Liver (tissue), 9 donors: ENCODE data around the gene LAPTM4A. TPM values are rescaled to one million over a fixed set of nuclear protein-coding genes. Genes with fewer than 3 reads are reported as not detected.

Experiments used
- DNase-seq: peaks from one replicate; pipeline ENCODE4 v3.0.0-alpha.2; 2017; ENCODE audit warnings: low spot score
- H3K27ac ChIP-seq, 2 donors: one replicate each; pipeline ENCODE4 v1.7.0; 2013; ENCODE audit warnings: inconsistent platforms in 2 of 2, low read length in 2 of 2, control low read depth in 1 of 2, low read depth in 1 of 2, mild to moderate bottlenecking in 1 of 2
- H3K27me3 ChIP-seq, 4 donors: one replicate each; pipeline versions ENCODE4 v1.6.1 to v1.7.0; 2013; ENCODE audit warnings: low read length in 3 of 4, inconsistent platforms in 1 of 4, mild to moderate bottlenecking in 1 of 4, moderate library complexity in 1 of 4; ENCODE audit not compliant: control insufficient read depth in 4 of 4, insufficient read depth in 4 of 4
- H3K36me3 ChIP-seq, 4 donors: one replicate each; pipeline versions ENCODE4 v1.6.1 to v1.7.0; 2013; ENCODE audit warnings: low read length in 3 of 4, mild to moderate bottlenecking in 3 of 4, low read depth in 1 of 4, moderate library complexity in 1 of 4; ENCODE audit not compliant: control insufficient read depth in 4 of 4, insufficient read depth in 3 of 4
- H3K4me1 ChIP-seq, 4 donors: one replicate each; pipeline versions ENCODE4 v1.6.1 to v1.7.0; 2013; ENCODE audit warnings: low read length in 3 of 4, mild to moderate bottlenecking in 3 of 4, moderate library complexity in 1 of 4; ENCODE audit not compliant: control insufficient read depth in 4 of 4, insufficient read depth in 4 of 4
- H3K4me3 ChIP-seq, 3 donors: one replicate each; pipeline versions ENCODE4 v1.6.1 to v1.7.0; 2013; ENCODE audit warnings: low read length in 3 of 3, control low read depth in 1 of 3, low read depth in 1 of 3, mild to moderate bottlenecking in 1 of 3
- H3K9ac ChIP-seq, 2 donors: one replicate each; pipeline ENCODE4 v1.7.0; 2013; ENCODE audit warnings: low read length in 2 of 2, mild to moderate bottlenecking in 2 of 2, moderate library complexity in 2 of 2, control low read depth in 1 of 2, low read depth in 1 of 2
- H3K9me3 ChIP-seq, 4 donors: one replicate each; pipeline versions ENCODE4 v1.6.1 to v1.7.0; 2013; ENCODE audit warnings: low read length in 3 of 4; ENCODE audit not compliant: control insufficient read depth in 4 of 4
- ATF3 ChIP-seq: IDR thresholded peaks from 2 replicates; pipeline ENCODE4 v1.6.1; 2016; ENCODE audit warnings: antibody characterized with exemption
- CTCF ChIP-seq: fragments of 150-350 bp; IDR thresholded peaks from 2 replicates; pipeline ENCODE4 v1.5.1; 2017; ENCODE audit warnings: improper control_type of control experiment, low read depth, low read length; ENCODE audit not compliant: missing input control
- EGR1 ChIP-seq, 2 donors: IDR thresholded peaks; 2 replicates each; pipeline ENCODE4 v1.6.1; 2016 to 2018; ENCODE audit warnings: antibody characterized with exemption in 2 of 2, low read depth in 2 of 2
- FOXA1 ChIP-seq: IDR thresholded peaks from 2 replicates; pipeline ENCODE4 v1.6.1; 2016; ENCODE audit warnings: antibody characterized with exemption
- FOXA2 ChIP-seq: IDR thresholded peaks from 2 replicates; pipeline ENCODE4 v1.6.1; 2016; ENCODE audit warnings: antibody characterized with exemption
- GABPA ChIP-seq, 2 donors: IDR thresholded peaks in 1 of 2; conservative IDR thresholded peaks in 1 of 2; 2 replicates each; pipeline ENCODE4 v1.6.1; 2016; ENCODE audit warnings: antibody characterized with exemption in 2 of 2, mild to moderate bottlenecking in 1 of 2, moderate library complexity in 1 of 2
- HNF4A ChIP-seq, 2 donors: conservative IDR thresholded peaks; 2 replicates each; pipeline ENCODE4 v1.6.1; 2016; ENCODE audit warnings: antibody characterized with exemption in 2 of 2, mild to moderate bottlenecking in 2 of 2
- HNF4G ChIP-seq: IDR thresholded peaks from 2 replicates; pipeline ENCODE4 v1.6.1; 2016; ENCODE audit warnings: antibody characterized with exemption
- JUND ChIP-seq, 2 donors: IDR thresholded peaks; 2 replicates each; pipeline ENCODE4 v1.6.1; 2016; ENCODE audit warnings: antibody characterized with exemption in 2 of 2
- MAX ChIP-seq: IDR thresholded peaks from 2 replicates; pipeline ENCODE4 v1.6.1; 2016; ENCODE audit warnings: antibody characterized with exemption
- NR2F2 ChIP-seq: IDR thresholded peaks from 2 replicates; pipeline ENCODE4 v1.6.1; 2016; ENCODE audit warnings: antibody characterized with exemption
- RAD21 ChIP-seq, 2 donors: IDR thresholded peaks; 2 replicates each; pipeline ENCODE4 v1.6.1; 2016; ENCODE audit warnings: antibody characterized with exemption in 2 of 2, mild to moderate bottlenecking in 2 of 2
- REST ChIP-seq: IDR thresholded peaks from 2 replicates; pipeline ENCODE4 v1.6.1; 2016; ENCODE audit warnings: antibody characterized with exemption, mild to moderate bottlenecking
- RXRA ChIP-seq, 2 donors: IDR thresholded peaks; 2 replicates each; pipeline ENCODE4 v1.6.1; 2017 to 2018; ENCODE audit warnings: antibody characterized with exemption in 2 of 2, mild to moderate bottlenecking in 1 of 2
- SP1 ChIP-seq: IDR thresholded peaks from 2 replicates; pipeline ENCODE4 v1.6.1; 2018; ENCODE audit warnings: antibody characterized with exemption, mild to moderate bottlenecking
- TAF1 ChIP-seq: conservative IDR thresholded peaks from 2 replicates; pipeline ENCODE4 v1.6.1; 2016; ENCODE audit warnings: antibody characterized with exemption, mild to moderate bottlenecking
- YY1 ChIP-seq: IDR thresholded peaks from 2 replicates; pipeline ENCODE4 v1.6.1; 2016; ENCODE audit warnings: antibody characterized with exemption, mild to moderate bottlenecking
- ZBTB33 ChIP-seq: IDR thresholded peaks from 2 replicates; pipeline ENCODE4 v1.6.1; 2016; ENCODE audit warnings: antibody characterized with exemption
- WGBS: extraction: QIAGEN DNeasy Blood & Tissue Kit; methylation state at CpG from one replicate; pipeline ENCODE4 v1.1.7; 2013; 5-methylcytosine and 5-hydroxymethylcytosine counted together
- polyA plus RNA-seq, 2 donors: library from polyadenylated mRNA; stranded (reverse) in 1 of 2; unstranded in 1 of 2; fragments of 200-250 nt in 1 of 2; fragments of >200 nt in 1 of 2; fragmentation: Nextera tagmentation in 1 of 2; extraction: Ambion mirVana in 1 of 2; gene quantifications; one replicate each; pipeline versions ENCODE4 v1.2.1 to v1.2.3, GENCODE V29; 2013 to 2015
- total RNA-seq, 2 donors: library from RNA; depleted of rRNA; stranded (reverse); fragments of >200 nt; gene quantifications; one replicate each; pipeline ENCODE4 v1.2.3, GENCODE V29; 2014
- donor health status: healthy.
- donor health status: healthy.
- donor health status: healthy.
- donor health status: healthy.
- donor health status: healthy.

LAPTM4A gene
- total and polyA plus RNA-seq, 4 donors, result 69.1 to 183 (median 122) TPM

- no peak for DNase-seq
- no peaks in the 10 kb centered on the region for H3K9me3 ChIP-seq
Measured at GRCh38 chr2:20033322-20033721, 18.1 kb downstream of the LAPTM4A start.

More at GRCh38 chr2:20033322-20033721, 18.1 kb downstream of the LAPTM4A start:
- no peak for TF ChIP-seq HNF4G
- TF ChIP-seq CTCF, result no peak
- TF ChIP-seq HNF4A (conservative IDR thresholded peaks at IDR 0.05), result no peak
- no peak for TF ChIP-seq RXRA (IDR thresholded peaks at IDR 0.05)
- TF ChIP-seq TAF1, result no peak
- TF ChIP-seq EGR1 (IDR thresholded peaks at IDR 0.05; ENCODE audit: low read depth in 2 of 2), result no peak
- no peak for TF ChIP-seq GABPA (IDR thresholded peaks at IDR 0.05 in 1 of 2, conservative IDR thresholded peaks at IDR 0.05 in 1 of 2)
- no peak for TF ChIP-seq NR2F2
- no peak for TF ChIP-seq RAD21 (IDR thresholded peaks at IDR 0.05)
- TF ChIP-seq REST, result no peak
- no peak for TF ChIP-seq ATF3
- no peak for TF ChIP-seq FOXA2
- no peak for TF ChIP-seq MAX
- TF ChIP-seq SP1, result no peak
- no peak for TF ChIP-seq FOXA1
- TF ChIP-seq ZBTB33, result no peak
- no peak for TF ChIP-seq JUND (IDR thresholded peaks at IDR 0.05)
- no peak for TF ChIP-seq YY1
- H3K27me3 ChIP-seq, result no peaks in the 10 kb centered on the region
- H3K27ac ChIP-seq, result no peak overlapping the region
- H3K4me1 ChIP-seq, result no peaks in the 10 kb centered on the region
- H3K9ac ChIP-seq, result no peak overlapping the region
- no peak overlapping the region for H3K4me3 ChIP-seq
- H3K36me3 ChIP-seq, result peaks cover 8 to 85% (median 75%) of the 10 kb centered on the region in 4 donors
- 93% methylated on average over 3 of the region's 3 CpGs for WGBS
